HTR-8/SVneo (cell line): ENCODE results near the gene SP1.
A peak's percentile ranks its signal among the peaks of the same experiment; 100 is the strongest.
"Not testable (repeated sequence)": the region's sequence is repeated elsewhere in the genome, so short reads cannot be mapped to it uniquely, and the experiment has no call there.

Source experiments
- DNase-seq: peaks from one replicate; pipeline ENCODE4 v3.0.0; 2011; ENCODE audit warnings: low spot score, mixed read lengths; ENCODE audit not compliant: insufficient read length
- FAIRE-seq: peaks from 2 replicates; lab custom pipeline; 2011; peaks lifted over from hg19 to GRCh38; lab: Jason Lieb, UNC

The SP1 gene

DNA sequence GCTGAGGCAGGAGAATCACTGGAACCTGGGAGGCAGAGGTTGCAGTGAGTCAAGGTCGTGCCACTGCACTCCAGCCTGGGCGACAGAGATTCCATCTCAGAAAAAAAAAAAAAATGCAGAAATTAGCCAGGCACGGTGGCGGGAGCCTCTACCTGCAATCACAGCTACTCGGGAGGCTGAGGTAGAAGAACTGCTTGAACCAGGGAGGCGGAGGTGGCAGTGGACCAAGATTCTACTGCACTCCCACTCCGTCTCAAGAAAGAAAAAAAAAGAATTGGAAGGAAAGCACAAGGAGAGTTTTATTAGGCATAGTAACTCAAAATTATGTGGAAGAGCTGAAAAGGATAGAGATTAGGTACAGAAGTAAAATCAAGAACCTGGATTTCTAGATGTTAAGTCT, 22.9 kb downstream of the SP1 start:
- DNase-seq (no peak), FAIRE-seq (no peak)

DNA sequence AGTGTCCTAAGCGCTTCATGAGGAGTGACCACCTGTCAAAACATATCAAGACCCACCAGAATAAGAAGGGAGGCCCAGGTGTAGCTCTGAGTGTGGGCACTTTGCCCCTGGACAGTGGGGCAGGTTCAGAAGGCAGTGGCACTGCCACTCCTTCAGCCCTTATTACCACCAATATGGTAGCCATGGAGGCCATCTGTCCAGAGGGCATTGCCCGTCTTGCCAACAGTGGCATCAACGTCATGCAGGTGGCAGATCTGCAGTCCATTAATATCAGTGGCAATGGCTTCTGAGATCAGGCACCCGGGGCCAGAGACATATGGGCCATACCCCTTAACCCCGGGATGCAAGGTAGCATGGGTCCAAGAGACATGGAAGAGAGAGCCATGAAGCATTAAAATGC, 31.0 kb downstream of the SP1 start:
- no peak for DNase-seq
- no peak for FAIRE-seq

DNA sequence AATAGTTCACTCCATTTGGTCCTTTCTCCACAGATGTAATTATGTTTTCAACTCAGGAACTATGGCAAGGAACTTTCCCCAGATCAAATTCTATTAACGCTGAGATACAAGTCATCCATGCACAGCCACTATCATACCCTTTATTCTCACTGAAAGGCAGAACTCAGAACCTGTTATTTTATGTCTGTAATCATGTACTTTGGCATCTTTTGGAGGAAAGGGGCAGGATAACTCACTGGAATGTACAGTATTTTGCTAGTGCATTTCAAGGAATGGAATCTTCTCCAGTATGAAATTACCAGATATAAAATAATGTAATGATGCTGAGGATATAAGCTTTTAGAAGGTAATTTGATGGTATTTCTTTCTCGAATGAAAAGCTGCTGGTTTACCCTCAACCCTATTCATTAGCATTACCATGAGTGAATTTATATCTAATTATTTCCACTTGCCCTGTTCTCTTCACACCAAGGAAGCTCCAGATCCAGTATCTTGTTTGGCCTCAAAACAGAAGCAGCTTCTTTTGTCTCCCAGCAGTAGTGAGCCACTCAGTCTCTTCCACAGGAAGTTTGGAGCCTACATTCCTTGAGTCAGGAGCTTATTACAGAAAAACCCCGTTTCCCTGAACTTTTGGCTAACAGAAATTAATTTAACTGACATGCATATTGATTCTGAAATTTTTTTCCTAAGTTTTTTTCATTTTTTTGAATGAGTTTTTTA, 33.7 kb downstream of the SP1 start:
- no peak for DNase-seq
- no peak for FAIRE-seq

DNA sequence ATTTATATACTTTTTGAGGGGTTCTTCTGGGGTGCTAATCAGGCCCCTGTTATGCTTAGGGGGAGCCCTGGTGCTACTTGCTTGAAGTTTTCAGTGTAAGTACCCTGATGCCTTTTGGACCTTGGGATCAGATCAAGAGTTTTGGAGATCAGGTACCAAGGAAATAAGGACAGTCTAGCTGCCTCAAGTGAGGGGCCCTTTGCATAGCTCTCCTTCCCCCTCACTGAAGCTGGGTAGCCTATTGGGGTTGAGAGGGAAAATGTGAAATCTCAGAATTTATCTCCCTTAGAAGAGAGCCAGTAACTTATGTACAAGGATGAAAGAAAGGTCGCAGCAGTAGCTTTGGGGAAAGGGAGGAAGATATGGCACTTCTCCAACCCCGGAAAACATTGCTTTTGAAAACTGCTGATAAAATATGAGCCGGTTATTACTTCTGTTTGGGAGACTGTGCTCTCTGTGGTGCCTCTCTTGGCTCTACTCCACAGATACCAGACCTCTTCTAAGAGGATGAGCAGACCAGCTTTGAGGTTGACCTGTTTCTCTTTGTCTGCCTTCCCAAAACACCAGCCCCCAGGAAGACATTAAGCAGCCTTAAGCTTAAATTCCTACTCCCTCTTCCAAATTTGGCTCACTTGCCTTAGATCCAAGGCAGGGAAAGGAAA, 34.9 kb downstream of the SP1 start:
- no peak for DNase-seq
- FAIRE-seq: no peak

DNA sequence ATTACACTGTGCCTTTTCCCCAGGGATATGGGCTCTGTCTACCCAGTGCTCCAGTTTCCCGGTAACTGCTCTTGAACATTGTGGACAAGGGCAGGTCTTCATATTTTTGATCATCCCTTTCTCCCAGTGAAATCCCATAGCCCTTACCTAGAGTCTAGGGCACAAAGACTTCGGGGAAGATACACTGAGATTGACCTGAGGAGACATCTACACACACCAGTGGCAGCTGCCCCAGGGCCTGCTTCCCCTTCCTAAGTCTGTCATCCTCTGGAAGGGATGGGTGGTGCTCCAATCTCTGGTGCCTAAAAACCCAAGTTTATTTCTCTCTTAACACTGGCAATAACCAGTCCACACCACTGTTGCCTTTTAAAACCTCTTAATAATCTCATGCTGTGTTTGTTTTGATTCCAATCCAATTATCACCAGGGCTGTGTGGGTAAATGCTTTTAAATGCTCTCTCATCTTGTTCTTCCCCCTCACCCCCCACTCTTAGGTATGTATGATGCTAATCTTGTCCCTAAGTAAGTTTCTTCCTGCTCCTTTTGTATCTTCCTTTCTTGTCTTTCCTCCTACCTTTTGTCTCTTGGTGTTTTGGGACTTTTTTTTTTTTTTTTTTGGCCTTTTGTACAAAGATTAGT, 35.9 kb downstream of the SP1 start:
- FAIRE-seq, DNase-seq: not testable (repeated sequence)

DNA sequence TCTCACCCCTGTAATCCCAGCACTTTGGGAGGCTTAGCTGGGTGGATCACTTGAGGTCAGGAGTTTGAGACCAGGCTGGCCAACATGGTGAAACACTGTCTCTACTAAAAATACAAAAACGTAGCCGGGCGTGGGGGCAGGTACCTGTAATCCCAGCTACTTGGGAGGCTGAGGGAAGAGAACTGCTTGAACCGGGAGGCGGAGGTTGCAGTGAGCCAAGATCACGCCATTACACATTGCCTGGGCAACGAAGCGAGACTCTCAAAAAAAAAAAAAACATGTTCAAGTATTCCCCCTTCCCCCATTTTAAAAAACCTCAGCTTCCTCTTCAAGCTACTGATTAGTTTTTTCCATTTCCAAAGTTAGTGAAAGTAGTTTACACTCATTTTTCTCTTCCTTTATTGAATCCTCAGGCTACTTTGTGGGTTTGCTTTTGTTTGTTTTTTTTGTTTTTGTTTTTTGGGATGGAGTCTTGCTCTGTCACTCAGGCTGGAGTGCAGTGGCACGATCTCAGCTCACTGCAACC, 37.4 kb downstream of the SP1 start:
- not testable (repeated sequence) for DNase-seq, FAIRE-seq

DNA sequence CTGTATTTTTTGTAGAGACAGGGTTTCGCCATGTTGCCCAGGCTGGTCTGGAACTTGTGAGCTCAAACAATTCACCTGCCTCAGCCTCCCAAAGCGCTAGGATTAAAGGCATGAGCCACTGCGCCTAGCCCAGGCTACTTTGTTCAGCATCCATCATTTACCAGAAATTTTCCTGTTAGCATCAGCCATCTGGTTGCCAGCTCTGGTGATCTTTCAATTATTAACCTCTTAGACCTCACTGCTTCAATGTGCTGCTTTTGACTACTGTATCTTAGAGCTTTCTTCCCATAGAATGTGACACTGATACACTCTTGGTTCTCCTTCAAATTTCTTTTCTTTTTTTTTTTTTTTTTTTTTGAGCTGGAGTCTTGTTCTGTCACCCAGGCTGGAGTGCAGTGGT, 38.2 kb downstream of the SP1 start:
- DNase-seq (no peak), FAIRE-seq (no peak)

DNA sequence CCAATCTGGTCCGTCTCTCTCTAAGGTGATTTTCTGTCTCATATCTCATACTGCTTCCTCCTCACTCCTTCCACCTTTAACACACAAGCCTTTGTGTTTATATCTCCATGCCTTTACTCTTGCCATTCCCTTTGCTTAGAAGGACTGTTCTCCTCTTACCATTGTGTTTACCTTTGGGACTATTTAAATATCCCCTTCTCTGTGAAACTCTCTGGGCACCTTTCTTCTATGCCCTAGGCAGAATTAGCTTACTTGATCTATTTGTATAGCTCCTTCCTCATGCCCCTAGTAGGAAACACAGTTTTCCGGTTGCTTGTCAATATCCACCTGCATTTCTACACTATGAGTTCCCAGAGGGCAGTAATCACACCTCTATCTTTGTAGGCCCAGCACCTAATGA, 39.8 kb downstream of the SP1 start:
- FAIRE-seq: no peak
- DNase-seq: no peak

DNA sequence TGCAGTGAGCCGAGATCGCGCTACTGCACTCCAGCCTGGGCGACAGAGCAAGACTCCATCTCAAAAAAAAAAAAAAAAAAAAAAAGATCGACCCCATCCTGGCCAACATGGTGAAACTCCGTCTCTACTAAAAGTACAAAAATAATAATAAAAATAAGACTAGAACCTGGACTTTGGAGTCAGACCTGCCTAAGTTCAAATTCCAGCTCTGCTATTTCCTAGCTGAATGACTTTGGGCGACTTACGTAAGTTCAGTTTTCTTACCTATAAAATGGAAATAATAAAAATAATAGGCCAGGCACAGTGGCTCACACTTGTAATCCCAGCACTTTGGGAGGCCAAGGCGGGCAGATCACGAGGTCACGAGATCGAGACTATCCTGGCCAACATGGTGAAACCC, 42.3 kb downstream of the SP1 start:
- not testable (repeated sequence) for FAIRE-seq, DNase-seq

DNA sequence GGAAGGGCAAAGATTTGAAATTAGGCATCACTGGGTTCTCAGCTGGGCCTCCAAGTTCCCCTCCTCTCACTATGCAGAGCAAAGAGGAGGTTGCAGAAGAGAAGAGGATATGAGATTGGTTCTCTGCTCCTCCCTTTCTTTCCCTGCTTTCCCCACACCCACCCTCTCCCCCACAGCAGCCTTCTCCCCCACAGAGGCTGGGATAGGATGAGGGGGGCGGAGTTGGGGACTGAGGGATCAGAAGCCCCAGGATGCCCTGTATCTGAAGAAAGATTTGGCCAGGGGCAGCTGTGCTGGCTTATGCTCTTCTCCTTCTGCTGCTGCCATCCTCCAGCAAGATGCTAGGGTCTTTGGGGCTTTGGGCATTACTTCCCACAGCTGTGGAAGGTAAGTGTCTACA, 43.6 kb downstream of the SP1 start, which contains the start of gene AMHR2:
AMHR2 (plus strand) TSS at position 259 of the 400 bp plus-strand sequence; CDS start at position 339, 80 bp downstream.
- DNase-seq (no peak), FAIRE-seq (no peak)

DNA sequence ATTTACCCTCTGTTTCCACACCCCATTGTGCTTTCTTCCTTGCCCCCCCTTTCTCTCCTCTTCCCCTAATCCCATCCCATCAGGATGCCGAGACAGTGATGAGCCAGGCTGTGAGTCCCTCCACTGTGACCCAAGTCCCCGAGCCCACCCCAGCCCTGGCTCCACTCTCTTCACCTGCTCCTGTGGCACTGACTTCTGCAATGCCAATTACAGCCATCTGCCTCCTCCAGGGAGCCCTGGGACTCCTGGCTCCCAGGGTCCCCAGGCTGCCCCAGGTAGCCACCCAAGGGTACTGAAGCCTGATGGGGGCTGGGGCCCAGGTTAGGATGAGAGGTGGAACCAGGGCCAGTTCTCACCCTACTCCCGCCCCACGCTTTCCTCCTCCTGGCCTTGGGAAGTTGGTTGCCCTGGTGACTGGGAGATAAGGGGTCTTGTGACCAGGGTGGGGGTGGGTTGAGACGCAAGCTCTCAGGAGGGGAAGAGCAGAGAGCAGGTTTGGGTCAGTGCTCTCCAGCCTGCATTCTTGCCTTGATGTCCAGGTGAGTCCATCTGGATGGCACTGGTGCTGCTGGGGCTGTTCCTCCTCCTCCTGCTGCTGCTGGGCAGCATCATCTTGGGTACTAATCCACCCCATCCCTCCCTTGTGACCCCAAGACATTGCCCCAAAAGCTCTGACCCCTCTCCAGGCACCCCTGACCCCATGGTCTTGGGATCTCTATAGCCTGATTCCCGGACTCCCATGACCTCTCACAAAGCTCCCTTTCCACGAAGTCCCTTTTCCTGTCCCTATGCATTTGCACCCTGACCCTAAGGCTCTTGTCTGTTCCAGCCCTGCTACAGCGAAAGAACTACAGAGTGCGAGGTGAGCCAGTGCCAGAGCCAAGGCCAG, 44.9 kb downstream of the SP1 start:
- no peak for DNase-seq
- FAIRE-seq: no peak

DNA sequence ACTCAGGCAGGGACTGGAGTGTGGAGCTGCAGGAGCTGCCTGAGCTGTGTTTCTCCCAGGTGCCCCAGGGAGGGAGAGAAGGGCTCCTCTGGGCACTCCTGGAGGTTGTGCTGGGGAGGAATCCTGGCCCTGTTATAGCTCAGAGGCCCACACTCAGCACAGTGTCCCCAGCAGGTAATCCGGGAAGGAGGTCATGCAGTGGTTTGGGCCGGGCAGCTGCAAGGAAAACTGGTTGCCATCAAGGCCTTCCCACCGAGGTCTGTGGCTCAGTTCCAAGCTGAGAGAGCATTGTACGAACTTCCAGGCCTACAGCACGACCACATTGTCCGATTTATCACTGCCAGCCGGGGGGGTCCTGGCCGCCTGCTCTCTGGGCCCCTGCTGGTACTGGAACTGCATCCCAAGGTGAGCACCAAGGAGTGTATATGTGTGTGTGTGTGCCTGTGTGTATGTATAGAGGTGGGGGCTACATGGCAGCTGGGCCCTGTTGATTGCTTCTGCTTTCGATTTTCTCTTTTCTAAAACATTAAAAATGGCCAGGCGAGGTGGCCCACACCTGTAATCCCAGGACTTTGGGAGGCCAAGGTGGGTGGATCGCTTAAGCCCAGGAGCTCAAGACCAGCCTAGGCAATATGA, 45.7 kb downstream of the SP1 start:
- no peak for FAIRE-seq
- DNase-seq: no peak

DNA sequence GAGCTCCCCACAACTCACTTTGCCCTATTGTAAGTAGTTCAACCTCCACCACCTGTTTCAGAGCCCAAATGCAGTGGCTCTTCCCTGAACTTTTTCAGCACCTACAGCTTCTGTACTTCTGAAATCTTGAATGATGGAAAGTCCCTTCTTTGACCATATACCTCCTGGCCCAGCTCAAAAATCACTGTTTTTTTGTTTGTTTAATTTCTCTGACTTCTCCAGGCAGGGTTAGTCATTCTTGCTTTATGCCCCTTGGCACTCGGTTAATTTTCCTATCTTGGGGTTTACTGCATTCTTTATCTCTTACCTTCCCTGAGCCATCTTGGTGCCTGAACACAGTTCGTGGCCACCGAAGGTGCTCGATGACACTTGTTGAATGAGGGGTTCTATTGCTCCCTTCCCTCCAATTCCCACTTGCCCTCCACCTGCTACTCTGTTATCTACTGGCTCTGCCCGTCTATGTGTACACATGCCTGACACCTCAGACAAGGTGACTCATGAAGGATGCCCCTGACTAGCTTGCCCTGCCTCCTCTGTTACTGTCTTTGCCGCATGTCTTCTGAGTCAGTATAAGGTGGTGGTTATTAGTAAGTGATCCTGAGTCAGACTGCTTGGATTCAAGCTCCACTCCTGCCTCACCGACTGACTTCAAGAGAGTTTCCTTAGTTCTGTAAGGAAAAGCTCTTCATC, 48.1 kb downstream of the SP1 start:
- FAIRE-seq (no peak), DNase-seq (peak; percentile 71)

DNA sequence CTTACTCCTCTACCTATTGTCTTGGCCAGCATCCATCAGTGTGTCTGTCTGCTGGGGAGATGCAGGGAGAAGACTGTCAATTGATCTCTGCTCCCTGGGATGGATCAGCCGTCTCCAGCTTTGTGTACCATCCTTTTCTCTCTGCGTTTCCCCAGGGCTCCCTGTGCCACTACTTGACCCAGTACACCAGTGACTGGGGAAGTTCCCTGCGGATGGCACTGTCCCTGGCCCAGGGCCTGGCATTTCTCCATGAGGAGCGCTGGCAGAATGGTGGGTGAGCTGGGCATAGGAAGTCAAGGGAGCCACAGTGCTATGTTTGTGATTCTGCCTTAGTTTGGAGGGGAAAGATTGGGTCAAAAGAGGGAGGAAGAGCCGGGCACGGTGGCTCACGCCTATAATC, 48.8 kb downstream of the SP1 start:
- FAIRE-seq: no peak
- DNase-seq: no peak

DNA sequence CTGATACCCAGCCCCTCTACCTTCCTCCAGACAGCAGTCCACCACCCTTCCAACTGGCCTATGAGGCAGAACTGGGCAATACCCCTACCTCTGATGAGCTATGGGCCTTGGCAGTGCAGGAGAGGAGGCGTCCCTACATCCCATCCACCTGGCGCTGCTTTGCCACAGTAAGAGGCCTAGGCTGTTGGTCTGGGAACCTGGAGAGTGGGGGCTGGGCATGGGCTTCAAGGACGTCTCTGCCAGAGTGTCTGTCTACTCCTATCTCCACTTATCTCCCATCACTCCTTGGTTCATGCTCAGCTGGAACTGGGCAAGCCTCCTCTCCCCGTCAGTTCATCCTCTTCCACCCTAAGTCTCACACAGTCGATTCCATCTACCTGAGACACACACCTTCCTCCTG, 50.1 kb downstream of the SP1 start:
- no peak for FAIRE-seq
- DNase-seq: no peak

DNA sequence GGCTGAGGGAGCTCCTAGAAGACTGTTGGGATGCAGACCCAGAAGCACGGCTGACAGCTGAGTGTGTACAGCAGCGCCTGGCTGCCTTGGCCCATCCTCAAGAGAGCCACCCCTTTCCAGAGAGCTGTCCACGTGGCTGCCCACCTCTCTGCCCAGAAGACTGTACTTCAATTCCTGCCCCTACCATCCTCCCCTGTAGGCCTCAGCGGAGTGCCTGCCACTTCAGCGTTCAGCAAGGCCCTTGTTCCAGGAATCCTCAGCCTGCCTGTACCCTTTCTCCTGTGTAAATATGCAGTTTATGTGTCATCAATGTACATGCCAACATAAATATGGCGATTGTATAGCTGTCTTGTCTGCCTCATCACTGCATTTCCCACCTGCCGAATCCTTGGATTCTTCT, 51.2 kb downstream of the SP1 start:
- FAIRE-seq (no peak), DNase-seq (no peak)

DNA sequence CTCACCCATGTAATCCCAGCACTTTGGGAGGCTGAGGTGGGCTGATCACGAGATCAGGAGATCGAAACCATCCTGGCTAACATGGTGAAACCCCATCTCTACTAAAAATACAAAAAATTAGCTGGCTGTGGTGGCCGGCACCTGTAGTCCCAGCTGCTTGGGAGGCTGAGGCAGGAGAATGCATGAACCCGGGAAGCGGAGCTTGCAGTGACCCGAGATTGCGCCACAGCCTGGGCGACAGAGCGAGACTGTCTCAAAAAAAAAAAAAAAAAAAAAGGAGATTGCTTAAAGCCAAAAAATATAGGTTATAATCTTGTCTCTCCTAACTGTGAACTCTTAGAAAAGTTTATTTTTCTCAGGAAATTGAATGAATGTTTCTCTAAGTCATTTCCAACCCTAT, 55.4 kb downstream of the SP1 start:
- not testable (repeated sequence) for FAIRE-seq, DNase-seq

DNA sequence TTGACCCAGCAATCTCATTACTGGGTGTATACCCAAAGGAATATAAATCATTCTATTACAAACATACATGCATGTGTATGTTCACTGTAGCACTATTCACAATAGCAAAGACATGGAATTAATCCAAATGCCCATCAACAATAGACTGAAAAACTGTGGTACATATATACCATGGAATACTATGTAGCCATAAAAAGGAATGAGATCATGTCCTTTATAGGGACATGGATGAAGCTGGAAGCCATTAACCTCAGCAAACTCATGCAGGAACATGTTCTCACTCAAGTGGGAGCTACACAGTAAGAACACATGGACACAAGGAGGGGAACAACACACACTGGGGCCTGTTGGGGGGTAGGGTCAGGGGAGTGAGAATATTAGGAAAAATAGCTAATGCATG, 59.6 kb downstream of the SP1 start:
- not testable (repeated sequence) for DNase-seq, FAIRE-seq
